ENCODE data around the gene ZNF778. TPM values are rescaled to one million over a fixed set of nuclear protein-coding genes. Genes with fewer than 3 reads are reported as not detected.

Gene ZNF778
- total and polyA plus RNA-seq, 2 of the 13 experiments (the other 11 are each of a cell fraction or from before 2014, with no cell fraction given), result 3.8 to 7.2 TPM

DNA sequence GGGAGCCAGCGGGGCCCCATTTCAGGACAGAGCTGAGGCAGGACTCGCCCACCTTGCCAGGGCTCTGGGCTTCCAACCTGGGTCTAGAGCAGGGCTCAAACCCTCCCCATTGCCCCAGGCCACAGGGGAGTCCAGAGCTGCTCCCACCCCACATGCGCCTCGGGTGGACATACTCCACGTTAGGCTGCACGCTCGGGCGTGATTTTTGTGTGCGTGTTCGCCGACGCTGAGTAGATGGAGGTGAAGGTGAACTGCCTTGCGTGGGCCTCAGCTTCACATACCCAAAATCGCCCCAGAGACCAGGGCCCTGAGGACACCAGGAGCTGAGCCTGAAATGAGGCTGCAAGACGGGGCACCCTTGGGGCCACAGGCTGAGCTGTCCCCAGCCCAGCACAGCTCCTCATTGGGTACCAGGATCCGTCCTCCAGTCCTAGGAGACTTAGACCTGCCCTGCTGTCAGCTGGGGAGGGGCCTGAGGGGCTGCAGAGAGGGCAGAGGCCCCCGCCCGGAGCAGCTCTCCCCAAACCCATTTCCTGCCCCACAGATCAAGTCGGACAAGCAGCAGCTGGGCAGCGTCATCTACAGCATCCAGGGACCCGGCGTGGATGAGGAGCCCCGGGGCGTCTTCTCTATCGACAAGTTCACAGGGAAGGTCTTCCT lies 37.7 kb upstream of the ZNF778 start:
- H4K20me1 ChIP-seq (ENCODE audit: insufficient read depth, low read length), result no peaks in the 10 kb centered on the region; the same call in 1 of the 2 replicates
- no peak overlapping the region for H2AFZ ChIP-seq (ENCODE audit: low read length)
- FAIRE-seq (no peak), ATAC-seq (no peak), DNase-seq (ENCODE audit: low spot score) (no peak)
- no peak overlapping the region for H3K4me3 ChIP-seq (replicated peaks in 1 of 3; ENCODE audit: insufficient read depth in 1 of 3, low read depth in 2 of 3, low read length in 3 of 3)
- H3K36me3 ChIP-seq (replicated peaks in 1 of 2; ENCODE audit: control insufficient read depth in 1 of 2, insufficient read depth in 2 of 2, low read length in 2 of 2), result no peaks in the 10 kb centered on the region
- no peaks in the 10 kb centered on the region for H3K79me2 ChIP-seq (ENCODE audit: insufficient read depth, low read length)
- intact Hi-C loops (cut with micrococcal nuclease; ENCODE audit: unreplicated experiment), result no loop called here
- in situ Hi-C loops (cut with HindIII; ENCODE audit: extremely low pct_ligation_motif_present, low pct_unique_long_range_greater_than_20kb), result no loop called here
- TF ChIP-seq ZNF792 (CRISPR knock-in tag; IDR thresholded peaks at IDR 0.05) (no peak), AGO1 (IDR thresholded peaks at IDR 0.05; ENCODE audit: low read depth, low read length, poor library complexity, severe bottlenecking) (peak; percentile 4), ZNF556 (CRISPR knock-in tag; IDR thresholded peaks at IDR 0.05; ENCODE audit: borderline replicate concordance) (no peak), ZNF441 (CRISPR knock-in tag; IDR thresholded peaks at IDR 0.05; ENCODE audit: borderline replicate concordance) (no peak), STAT5B (CRISPR knock-in tag; IDR thresholded peaks at IDR 0.05) (no peak)
- TF ChIP-seq, protein P1, sequence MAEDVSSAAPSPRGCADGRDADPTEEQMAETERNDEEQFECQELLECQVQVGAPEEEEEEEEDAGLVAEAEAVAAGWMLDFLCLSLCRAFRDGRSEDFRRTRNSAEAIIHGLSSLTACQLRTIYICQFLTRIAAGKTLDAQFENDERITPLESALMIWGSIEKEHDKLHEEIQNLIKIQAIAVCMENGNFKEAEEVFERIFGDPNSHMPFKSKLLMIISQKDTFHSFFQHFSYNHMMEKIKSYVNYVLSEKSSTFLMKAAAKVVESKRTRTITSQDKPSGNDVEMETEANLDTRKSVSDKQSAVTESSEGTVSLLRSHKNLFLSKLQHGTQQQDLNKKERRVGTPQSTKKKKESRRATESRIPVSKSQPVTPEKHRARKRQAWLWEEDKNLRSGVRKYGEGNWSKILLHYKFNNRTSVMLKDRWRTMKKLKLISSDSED (CRISPR knock-in tag; IDR thresholded peaks at IDR 0.05), result no peak
- WGBS (ENCODE audit: low lambda C conversion rate), result 40% methylated on average over 14 of the region's 25 CpGs
- no TSS peak for BruUV-seq (replicated peaks)
- no peaks in the 10 kb centered on the region for H3K9me3 ChIP-seq (ENCODE audit: low read length)
- no peak overlapping the region for H3K4me2 ChIP-seq (ENCODE audit: low read depth, low read length)
- no peak overlapping the region for H3K9ac ChIP-seq (ENCODE audit: insufficient read depth, low read depth, low read length)
- ChIA-PET POLR2A (no interaction called here), CTCF (ENCODE audit: low intra/inter-chr PET ratio, low total read pairs) (no interaction called here)
- peaks cover 32% of the 10 kb centered on the region for H3K4me1 ChIP-seq (ENCODE audit: insufficient read depth, low read length)
- H3K27me3 ChIP-seq (ENCODE audit: control insufficient read depth in 1 of 2, insufficient read depth in 2 of 2, low read length in 2 of 2), result peaks cover 51 to 83% of the 10 kb centered on the region in 2 experiments
- no peak overlapping the region for H3K27ac ChIP-seq (ENCODE audit: extremely low read length, insufficient read depth, low read length)

DNA sequence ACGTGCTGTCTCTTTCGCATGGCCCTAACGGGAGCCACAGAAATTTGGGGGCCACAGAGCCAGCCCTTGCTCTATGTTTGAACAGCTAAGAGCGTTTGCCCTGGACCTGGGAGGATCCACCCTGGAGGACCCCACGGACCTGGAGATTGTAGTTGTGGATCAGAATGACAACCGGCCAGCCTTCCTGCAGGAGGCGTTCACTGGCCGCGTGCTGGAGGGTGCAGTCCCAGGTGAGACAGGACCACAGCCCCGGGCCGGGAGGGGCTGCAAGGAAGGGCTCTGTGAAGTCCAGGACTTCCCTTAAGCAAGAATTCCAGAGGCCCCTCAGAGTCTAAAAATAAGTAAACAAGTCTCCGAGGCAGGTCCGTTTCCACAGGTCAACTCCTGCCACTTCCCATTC lies 34.0 kb upstream of the ZNF778 start:
- intact Hi-C loops (cut with micrococcal nuclease; ENCODE audit: unreplicated experiment), result no loop called here
- in situ Hi-C loops (cut with HindIII; ENCODE audit: extremely low pct_ligation_motif_present, low pct_unique_long_range_greater_than_20kb), result no loop called here
- no TSS peak for BruUV-seq (replicated peaks)
- H3K9me3 ChIP-seq (ENCODE audit: low read length), result no peaks in the 10 kb centered on the region
- no peak for DNase-seq (ENCODE audit: low spot score)
- POLR2A ChIA-PET, result interaction anchor here (1.3 kb wide), 1 partner anchor 12 kb away, joined by 4 read pairs; the partner anchor contains the start of gene CDH15
- WGBS (ENCODE audit: low lambda C conversion rate), result 3% methylated on average over 9 of the region's 13 CpGs
- H2AFZ ChIP-seq (ENCODE audit: low read length), result no peak overlapping the region
- H3K27me3 ChIP-seq (ENCODE audit: control insufficient read depth in 1 of 2, insufficient read depth in 2 of 2, low read length in 2 of 2), result peaks cover 20 to 55% of the 10 kb centered on the region in 2 experiments
- no peak for FAIRE-seq
- H3K36me3 ChIP-seq (replicated peaks in 1 of 2; ENCODE audit: control insufficient read depth in 1 of 2, insufficient read depth in 2 of 2, low read length in 2 of 2), result no peaks in the 10 kb centered on the region
- no peak overlapping the region for H3K4me3 ChIP-seq (replicated peaks in 1 of 3; ENCODE audit: insufficient read depth in 1 of 3, low read depth in 2 of 3, low read length in 3 of 3)
- H3K9ac ChIP-seq (ENCODE audit: insufficient read depth, low read depth, low read length), result no peak overlapping the region
- no peak overlapping the region for H3K27ac ChIP-seq (ENCODE audit: extremely low read length, insufficient read depth, low read length)
- H3K4me2 ChIP-seq (ENCODE audit: low read depth, low read length), result no peak overlapping the region
- CTCF ChIA-PET (ENCODE audit: low intra/inter-chr PET ratio, low total read pairs), result interaction anchor here (1.8 kb wide), 1 partner anchor 33 kb away, joined by 6 read pairs; no protein-coding TSS in a partner anchor
- no peaks in the 10 kb centered on the region for H3K79me2 ChIP-seq (ENCODE audit: insufficient read depth, low read length)
- H4K20me1 ChIP-seq (ENCODE audit: insufficient read depth, low read length), result peaks cover 21% of the 10 kb centered on the region
- peak; percentile 12 for ATAC-seq
- H3K4me1 ChIP-seq (ENCODE audit: insufficient read depth, low read length), result peaks cover 19% of the 10 kb centered on the region
- TF ChIP-seq ZNF142 (CRISPR knock-in tag; IDR thresholded peaks at IDR 0.05), result no peak
- no peak for TF ChIP-seq GATAD2A (CRISPR knock-in tag; IDR thresholded peaks at IDR 0.05)
- TF ChIP-seq, protein P2, sequence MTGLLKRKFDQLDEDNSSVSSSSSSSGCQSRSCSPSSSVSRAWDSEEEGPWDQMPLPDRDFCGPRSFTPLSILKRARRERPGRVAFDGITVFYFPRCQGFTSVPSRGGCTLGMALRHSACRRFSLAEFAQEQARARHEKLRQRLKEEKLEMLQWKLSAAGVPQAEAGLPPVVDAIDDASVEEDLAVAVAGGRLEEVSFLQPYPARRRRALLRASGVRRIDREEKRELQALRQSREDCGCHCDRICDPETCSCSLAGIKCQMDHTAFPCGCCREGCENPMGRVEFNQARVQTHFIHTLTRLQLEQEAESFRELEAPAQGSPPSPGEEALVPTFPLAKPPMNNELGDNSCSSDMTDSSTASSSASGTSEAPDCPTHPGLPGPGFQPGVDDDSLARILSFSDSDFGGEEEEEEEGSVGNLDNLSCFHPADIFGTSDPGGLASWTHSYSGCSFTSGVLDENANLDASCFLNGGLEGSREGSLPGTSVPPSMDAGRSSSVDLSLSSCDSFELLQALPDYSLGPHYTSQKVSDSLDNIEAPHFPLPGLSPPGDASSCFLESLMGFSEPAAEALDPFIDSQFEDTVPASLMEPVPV (CRISPR knock-in tag; IDR thresholded peaks at IDR 0.05), result peak; percentile 63; the same call in 1 of the 2 replicates

All from HepG2 (cell line).